ENCODE measurements around the gene BCORL1. TPM values are rescaled to one million over a fixed set of nuclear protein-coding genes. Genes with fewer than 3 reads are reported as not detected.
A peak's percentile ranks its signal among the peaks of the same experiment; 100 is the strongest.

Gene BCORL1
- total RNA-seq, 6 experiments from 2014 or later: 2.7 to 9.0 (median 4.8) TPM

DNA sequence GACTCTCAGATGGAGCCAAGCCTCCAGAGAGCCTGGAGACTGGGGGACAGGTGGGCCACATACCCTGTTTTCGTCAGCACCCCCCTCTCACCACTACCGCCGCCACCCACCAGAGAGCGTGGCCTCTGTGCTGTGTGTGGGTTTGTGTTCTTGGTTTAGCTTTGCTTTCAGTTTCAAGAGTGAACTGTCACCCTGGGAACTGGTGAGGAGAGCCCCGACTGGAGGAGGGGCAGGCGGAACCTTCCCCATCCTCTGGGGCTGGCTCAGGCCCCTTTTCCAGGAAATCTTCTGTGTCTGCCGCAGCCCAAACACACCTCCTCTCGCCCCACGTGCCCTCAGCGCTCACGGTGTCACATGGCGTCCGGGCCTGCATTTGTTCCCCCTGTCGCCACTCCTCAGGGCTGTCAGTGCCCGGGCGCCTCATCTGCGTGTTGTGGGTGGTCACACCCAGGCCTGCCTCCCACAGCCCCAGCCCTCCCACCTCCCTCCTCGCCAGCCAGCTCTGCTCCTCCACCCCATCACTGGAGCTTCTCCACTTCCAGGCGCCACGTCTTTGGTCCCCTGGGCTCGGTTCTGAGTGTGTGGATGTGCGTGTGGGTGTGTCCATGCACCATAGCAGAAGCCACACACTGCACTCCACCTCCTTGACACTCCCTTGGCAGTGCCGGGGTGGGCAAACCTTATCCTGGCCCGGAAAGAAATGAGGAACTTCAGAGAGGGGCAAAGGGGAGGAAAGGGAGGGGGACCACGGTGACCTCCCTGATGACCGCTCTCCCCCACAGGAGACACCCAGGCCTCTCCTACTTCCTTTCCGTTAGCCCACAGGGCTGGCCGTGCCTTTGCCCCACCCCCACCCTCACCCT is 100.0 kb downstream of the BCORL1 start:
- peak overlapping the region in 1 of 3 donors; percentile 2 for H3K27ac ChIP-seq

DNA sequence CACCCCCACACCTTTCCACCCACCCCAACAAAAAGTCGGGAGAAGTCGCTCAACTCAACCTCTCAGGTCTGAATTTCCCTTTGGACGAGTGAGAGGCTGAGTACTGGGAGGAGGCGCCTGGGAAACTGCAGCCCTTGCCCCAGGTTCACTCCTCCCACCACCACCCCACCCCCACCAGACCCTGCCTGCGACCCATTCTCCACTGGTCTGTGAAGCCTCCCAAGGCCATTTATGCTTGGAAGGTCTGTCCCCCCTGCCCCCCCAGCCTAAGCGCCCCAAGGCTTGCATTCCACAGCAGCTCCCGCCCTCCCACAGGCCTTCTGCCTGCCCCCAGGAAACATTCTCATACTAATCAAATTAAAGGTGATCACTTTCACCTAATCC is 100.7 kb downstream of the BCORL1 start:
- no peak overlapping the region for H3K4me3 ChIP-seq
- H3K4me1 ChIP-seq: no peaks in the 10 kb centered on the region
- H3K9me3 ChIP-seq: no peaks in the 10 kb centered on the region
- ATAC-seq (no peak), DNase-seq (no peak)
- no peak overlapping the region for H3K27ac ChIP-seq
- H3K27me3 ChIP-seq: no peaks in the 10 kb centered on the region
- TF ChIP-seq POLR2A (IDR thresholded peaks at IDR 0.05): no peak
- TF ChIP-seq, protein P1, sequence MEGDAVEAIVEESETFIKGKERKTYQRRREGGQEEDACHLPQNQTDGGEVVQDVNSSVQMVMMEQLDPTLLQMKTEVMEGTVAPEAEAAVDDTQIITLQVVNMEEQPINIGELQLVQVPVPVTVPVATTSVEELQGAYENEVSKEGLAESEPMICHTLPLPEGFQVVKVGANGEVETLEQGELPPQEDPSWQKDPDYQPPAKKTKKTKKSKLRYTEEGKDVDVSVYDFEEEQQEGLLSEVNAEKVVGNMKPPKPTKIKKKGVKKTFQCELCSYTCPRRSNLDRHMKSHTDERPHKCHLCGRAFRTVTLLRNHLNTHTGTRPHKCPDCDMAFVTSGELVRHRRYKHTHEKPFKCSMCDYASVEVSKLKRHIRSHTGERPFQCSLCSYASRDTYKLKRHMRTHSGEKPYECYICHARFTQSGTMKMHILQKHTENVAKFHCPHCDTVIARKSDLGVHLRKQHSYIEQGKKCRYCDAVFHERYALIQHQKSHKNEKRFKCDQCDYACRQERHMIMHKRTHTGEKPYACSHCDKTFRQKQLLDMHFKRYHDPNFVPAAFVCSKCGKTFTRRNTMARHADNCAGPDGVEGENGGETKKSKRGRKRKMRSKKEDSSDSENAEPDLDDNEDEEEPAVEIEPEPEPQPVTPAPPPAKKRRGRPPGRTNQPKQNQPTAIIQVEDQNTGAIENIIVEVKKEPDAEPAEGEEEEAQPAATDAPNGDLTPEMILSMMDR (IDR thresholded peaks at IDR 0.05): no peak
- no peaks in the 10 kb centered on the region for H3K36me3 ChIP-seq
- 30% methylated on average over 5 of the region's 7 CpGs for WGBS (ENCODE audit: insufficient coverage, low coverage, low lambda C conversion rate, missing lambda C conversion rate)
- intact Hi-C loops (cut with DNase I): loop anchor here in 1 of 2 donors (10.0 kb wide), 1 partner anchor 102 kb away; no protein-coding TSS in a partner anchor

More for the DNA sequence above, 100.0 kb downstream of the BCORL1 start:
- intact Hi-C loops (cut with DNase I): loop anchor here in 1 of 2 donors (10.0 kb wide), 1 partner anchor 102 kb away; no protein-coding TSS in a partner anchor
- ATAC-seq (peak; percentile 64 to 69 (median 66)), DNase-seq (peak in 2 of 3 donors; percentile 53 to 73)
- no peaks in the 10 kb centered on the region for H3K4me1 ChIP-seq
- H3K36me3 ChIP-seq: no peaks in the 10 kb centered on the region
- peak overlapping the region in 1 of 3 donors; percentile 9 for H3K4me3 ChIP-seq
- 46% methylated on average over 18 of the region's 28 CpGs for WGBS (ENCODE audit: insufficient coverage, low coverage, low lambda C conversion rate, missing lambda C conversion rate)
- H3K9me3 ChIP-seq: no peaks in the 10 kb centered on the region
- no peaks in the 10 kb centered on the region for H3K27me3 ChIP-seq
- TF ChIP-seq, protein P1 (IDR thresholded peaks at IDR 0.05): peak in 2 of 4 donors; percentile 10 to 12
- TF ChIP-seq POLR2A (IDR thresholded peaks at IDR 0.05): no peak

DNA sequence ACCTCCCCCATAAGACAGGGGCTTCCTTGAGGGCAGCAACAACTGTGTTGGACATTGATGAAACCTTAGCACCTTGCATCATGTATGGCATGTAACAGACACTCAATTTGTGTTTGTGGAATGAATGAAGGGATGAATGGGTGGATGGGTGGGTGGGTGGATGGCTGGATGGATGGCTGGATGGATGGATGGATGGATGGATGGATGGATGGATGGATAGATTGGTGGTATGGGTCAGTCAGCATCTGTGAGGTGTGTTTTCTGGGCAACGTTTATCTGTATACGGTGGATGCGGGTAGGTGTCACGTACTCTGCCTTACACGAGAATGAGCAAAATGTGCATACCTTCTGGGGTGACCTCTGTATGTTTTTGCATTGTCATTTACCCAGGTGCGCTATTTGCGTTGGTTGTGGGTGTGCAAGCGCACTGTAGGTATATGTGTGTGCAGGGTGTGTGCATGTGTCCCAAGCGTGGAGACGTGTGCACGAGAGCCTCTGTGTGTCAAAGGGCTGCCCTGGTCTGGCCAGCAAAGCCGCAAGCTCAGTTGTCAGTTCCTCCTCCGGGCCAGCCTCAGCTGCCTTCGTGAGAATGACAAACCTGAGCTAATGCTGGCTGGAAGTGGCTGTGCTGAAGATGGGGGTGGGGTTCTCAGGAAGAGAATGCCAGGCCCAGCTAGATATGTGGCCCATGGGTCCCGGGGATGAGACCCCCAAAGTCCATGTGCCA is 101.4 kb downstream of the BCORL1 start:
- peak in 2 of 4 donors; percentile 3 to 6 for ATAC-seq

DNA sequence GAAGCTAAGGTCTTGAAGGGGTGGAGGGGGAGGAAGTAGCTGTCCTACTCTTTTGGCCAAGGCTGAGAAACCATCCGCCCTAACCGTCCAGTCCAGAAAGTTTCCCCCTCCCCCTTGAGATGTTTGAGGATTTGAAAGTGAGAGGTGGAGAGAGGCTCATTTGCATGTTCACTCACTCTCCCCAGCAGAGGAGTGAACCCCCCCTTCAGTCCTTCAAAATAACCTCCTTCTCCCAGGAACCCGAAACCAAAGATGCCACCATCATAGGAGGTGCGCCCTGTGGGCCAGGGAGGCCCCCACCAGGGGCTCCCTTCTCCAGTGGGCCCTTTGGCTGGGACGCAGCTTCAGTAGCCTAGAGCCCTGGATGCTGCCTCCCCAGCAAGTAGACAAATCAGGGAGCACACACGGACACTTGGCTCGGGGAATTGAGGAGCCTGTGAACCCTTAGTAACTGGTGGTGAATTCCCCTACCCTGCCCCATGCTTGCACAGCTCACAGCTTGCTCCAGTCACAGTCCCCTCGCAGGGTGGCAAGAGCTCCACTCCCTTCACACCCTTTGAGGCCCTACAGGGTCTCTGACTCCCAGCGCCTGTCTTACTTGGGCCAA is 102.3 kb downstream of the BCORL1 start:
- 60% methylated on average over 2 of the region's 9 CpGs for WGBS (ENCODE audit: insufficient coverage, low coverage, low lambda C conversion rate, missing lambda C conversion rate)
- Histone ChIP-seq H3K4me3 (no peak overlapping the region), H3K27me3 (no peaks in the 10 kb centered on the region), H3K9me3 (no peaks in the 10 kb centered on the region), H3K36me3 (no peaks in the 10 kb centered on the region), H3K4me1 (no peaks in the 10 kb centered on the region), H3K27ac (no peak overlapping the region)
- DNase-seq (no peak), ATAC-seq (peak in 1 of 4 donors; percentile 4)
- TF ChIP-seq, protein P1 (IDR thresholded peaks at IDR 0.05): no peak
- intact Hi-C loops (cut with DNase I): loop anchor here in 1 of 2 donors (10.0 kb wide), 1 partner anchor 100 kb away; no protein-coding TSS in a partner anchor

More for the DNA sequence above, 101.4 kb downstream of the BCORL1 start:
- DNase-seq: no peak
- TF ChIP-seq, protein P1 (IDR thresholded peaks at IDR 0.05): no peak
- no peak for TF ChIP-seq POLR2A (IDR thresholded peaks at IDR 0.05)
- Histone ChIP-seq H3K4me1 (no peaks in the 10 kb centered on the region), H3K27me3 (no peaks in the 10 kb centered on the region), H3K36me3 (no peaks in the 10 kb centered on the region), H3K27ac (no peak overlapping the region), H3K4me3 (no peak overlapping the region), H3K9me3 (no peaks in the 10 kb centered on the region)
- intact Hi-C loops (cut with DNase I): loop anchor here in 1 of 2 donors (10.0 kb wide), 1 partner anchor 101 kb away; no protein-coding TSS in a partner anchor
- WGBS (ENCODE audit: insufficient coverage, low coverage, low lambda C conversion rate, missing lambda C conversion rate): 68% methylated on average over 11 of the region's 15 CpGs
